GM19351 (cell line): ENCODE data around the gene ITPK1.

ENCODE experiments used
- ATAC-seq: cut with Tn5 transposase; IDR thresholded peaks from one replicate; pipeline ENCODE4 v1.9.1; 2021; ENCODE audit warnings: mild to moderate bottlenecking, moderate library complexity; ENCODE audit not compliant: unreplicated experiment

The ITPK1 gene

DNA sequence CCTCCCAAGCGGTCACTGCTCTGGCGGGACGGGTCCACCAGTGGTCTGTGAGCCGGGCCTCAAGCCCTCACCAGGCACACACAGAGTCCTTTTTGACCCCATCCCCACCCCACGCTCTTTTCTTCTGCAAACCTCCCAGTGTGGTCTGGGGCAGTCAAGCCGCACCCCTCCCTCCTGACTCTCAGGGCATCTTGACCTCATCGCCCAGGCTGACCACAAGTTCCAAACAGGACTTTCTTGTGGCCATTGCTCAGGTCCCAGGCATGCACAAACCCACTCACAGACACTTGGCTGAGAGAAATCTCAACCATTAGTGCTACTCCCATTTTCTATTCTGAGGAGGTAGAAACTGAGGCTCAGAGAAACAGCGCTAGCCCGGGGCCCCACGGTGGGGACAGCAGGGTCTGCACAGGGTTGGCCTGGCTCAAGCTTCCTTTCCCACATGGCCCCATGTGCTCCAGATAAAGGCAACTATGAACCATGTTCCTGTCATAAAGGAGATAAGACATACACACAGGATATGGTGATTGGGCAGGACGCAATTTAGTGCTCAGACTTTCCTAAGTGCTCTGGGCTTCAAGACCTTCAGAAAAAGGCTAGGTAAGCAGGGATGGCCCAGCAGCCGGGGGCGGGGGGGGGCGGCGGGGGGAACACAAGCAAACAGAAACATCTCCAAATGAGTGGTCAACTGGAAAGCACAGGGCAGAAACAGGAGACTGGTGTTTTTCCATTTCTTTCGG, 69.6 kb downstream of the ITPK1 start:
- no peak for ATAC-seq

DNA sequence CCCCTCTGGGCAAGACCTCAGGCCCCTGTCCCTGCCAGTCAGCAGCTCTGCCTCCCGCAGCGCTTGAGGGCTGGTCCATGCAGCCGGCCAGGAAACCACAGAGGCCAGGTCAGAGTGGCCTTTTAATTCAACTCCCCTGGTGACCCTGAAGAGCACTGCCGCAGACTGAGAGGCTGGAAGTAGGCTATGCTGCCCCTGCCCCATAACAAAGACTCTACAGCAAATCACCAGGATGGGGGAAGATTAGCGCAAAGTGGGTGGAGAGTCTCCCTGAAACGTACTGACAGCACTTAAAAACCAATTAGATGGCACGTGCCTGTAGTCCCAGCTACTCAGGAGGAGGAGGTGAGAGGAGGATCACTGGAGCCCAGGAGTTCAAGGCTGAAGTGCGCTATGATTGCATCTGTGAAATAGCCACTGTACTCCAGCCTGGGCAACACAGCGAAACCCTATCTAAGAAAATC, 70.5 kb downstream of the ITPK1 start:
- ATAC-seq: no peak

DNA sequence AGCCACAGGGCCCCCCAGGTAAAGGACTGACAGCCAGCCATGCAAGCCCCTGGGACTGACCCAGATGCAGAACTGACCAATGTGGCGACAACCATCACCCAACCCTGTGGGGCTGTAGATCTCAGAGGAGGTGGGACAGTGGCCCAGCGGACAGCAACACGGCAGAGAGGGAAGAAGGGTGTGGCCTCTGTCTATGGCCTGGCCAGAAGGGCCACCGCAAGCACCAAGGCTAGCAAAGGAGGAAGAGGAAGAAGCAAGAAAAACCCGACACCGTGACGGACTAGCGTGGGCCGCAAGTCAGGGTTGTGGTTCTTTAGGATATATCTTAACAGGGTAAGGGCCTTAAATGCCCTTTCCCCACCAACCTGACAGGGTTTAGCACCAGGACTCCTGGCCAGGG, 71.2 kb downstream of the ITPK1 start:
- no peak for ATAC-seq

DNA sequence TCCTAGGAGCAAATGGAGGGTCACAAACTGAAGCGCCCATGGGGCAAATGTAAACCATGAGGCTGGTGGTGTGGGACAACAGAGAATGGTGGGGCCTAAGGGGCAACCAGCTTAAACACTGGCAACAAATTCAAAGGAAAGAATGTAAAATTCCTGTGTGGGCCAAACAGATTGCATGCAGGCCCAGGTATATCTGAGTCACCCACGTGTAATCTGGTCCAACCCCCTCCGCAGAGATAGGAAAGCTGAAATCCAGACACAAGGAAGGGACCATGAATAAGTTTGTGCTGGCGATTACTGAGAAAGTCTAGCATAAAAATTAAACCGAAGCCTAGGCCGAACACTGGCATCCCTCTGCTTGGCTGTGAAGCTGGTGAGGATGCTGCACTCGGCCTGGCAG, 71.6 kb downstream of the ITPK1 start:
- no peak for ATAC-seq

DNA sequence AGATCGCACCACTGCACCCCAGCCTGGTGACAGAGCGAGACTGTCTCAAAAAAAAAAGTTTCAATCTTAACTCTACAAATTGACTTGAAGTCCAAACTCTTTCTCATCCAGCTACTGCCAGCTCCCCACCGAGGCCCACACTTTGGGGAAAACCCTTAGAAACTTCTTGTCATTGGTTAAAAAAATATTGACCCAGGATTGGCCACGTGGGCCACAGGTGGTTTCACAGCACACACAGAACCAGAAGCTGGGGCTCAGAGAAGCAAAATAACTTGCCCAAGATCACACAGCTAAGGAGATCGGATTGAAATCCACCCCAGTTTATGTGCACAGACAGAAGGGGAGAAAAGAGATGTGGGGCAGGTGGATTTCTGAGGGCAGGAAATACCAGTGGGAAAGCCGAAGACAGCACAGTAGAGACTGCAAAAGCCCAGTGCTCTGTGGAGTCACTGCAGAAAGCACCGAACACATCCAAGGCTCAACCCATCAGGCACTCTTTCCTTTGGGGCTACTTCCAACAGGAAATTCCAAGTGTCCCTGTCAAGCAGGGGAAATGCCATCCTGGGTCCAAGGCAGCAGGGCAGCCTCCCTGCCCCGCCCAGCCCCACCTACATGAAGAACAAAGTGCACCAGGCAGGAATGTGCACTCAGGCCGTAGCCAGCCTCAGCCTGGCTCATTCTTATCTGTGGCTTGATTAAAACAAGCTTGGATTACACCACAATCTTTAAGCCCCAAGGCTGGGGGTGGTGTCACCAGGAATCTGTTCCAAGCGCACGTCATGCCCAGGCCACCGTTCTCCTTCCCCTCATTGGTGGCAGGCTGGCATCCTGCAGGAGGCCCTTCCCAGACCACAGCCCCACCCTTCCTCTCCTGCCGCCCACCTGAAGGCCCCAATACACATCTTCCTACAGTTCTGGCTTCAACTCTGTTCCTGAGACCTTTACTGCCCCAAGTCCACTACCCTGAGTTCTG, 72.5 kb downstream of the ITPK1 start:
- no peak for ATAC-seq

DNA sequence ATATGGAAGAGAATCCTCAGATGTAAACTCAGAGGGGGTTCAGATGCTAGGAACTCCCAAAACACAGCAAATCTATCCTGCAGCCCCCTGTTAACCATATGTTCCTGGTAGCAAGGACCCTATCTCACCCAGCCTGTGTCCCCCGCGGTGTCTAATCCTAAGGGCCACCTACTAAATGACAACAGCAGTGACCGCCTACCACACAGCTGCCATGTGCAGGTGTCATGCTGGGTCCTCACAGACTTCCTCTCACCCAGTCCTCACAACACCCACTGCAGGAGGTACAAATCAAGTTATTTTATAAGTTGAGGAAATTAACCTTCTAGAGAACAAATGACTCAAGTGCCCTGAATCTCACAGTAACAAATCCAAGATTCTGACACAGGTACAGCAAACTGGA, 73.9 kb downstream of the ITPK1 start:
- ATAC-seq: no peak

DNA sequence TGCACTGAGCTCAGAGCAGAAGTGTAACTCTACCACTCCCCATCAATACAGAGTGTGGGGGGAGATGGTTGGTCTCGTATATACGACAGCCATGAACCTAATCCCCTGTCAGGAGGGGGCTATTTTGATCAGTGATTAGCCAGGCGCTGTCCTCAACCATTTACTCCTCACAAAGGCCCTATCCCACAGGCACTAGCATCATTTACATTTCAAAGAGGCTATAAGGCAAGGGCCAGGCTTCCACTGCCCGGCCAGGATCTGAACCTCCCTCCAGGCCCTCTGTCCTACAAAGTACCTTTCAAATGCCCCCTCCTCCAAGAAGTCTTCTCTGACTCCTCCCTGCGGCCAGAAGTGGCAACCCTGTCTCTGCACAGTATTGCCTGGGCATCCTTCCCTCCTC, 74.7 kb downstream of the ITPK1 start:
- ATAC-seq: no peak

DNA sequence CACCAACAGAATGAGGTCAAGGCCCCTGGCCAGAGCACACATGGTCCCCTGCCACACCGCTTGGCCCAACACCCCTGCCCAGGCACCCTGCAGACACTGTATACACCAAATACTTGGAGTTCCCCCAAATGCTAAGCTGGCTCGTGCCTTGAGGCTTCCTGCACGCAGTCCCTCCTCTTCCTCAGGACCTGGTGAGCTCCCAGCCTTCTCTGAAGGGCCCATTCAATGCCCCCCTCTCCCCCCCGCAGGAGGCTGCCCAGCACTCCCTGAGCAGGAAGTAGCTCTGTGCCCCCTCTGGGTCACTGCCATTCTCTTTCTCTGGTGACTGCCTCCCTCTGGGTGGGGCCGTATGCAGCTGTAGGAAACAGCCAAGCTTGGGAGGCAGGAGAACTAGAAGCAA, 75.3 kb downstream of the ITPK1 start:
- ATAC-seq: no peak

DNA sequence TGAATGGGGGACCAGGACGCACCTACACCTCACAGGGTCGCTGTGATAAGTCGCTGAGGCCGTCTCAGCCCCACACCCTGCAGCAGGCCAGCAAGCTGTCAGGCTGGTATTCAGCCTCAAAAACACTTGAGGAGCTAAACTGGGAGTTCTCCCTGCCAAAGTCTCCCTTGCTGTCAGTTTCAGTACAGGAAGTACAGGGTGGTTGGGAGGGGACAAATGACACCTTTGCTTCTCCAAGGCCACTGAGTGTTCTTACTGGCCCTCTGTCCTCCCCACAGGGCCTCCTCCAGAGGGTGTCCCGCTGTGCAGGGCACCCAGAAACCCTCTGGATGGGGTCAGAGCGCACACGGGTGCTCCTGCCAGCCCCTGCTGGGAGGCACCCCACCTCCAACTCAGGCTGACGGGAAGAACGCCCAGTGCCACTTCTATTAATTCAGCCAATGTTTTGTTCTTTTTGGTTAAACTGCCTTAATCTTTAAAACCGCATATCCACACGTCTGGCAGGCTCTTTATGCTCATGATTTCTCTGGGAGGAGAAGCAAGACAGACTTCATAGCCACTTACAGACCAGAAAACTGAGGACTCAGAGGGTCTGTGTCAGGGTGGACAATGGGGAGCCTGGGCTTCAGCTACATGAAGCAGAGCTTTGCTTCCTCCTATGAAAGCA, 75.9 kb downstream of the ITPK1 start:
- ATAC-seq: no peak

DNA sequence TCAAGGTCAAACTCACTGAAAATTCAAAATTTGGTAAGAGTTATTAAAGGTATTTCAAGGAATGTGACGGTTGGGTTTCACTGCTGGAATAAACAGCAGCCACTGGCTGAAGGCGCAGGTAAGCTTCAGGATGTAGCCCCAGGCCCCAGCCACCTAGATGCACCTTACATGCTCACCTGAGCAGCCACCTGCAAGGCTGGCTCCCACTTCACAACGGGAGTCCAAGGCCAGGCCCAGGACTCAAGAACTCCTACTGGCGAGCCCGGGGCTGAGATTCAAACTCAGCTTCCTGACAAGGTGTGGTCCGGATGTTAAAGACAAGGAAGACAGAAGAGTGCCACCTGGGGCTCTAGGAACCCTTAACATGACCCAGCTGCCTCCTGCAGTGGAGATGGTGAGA, 78.4 kb downstream of the ITPK1 start:
- no peak for ATAC-seq

DNA sequence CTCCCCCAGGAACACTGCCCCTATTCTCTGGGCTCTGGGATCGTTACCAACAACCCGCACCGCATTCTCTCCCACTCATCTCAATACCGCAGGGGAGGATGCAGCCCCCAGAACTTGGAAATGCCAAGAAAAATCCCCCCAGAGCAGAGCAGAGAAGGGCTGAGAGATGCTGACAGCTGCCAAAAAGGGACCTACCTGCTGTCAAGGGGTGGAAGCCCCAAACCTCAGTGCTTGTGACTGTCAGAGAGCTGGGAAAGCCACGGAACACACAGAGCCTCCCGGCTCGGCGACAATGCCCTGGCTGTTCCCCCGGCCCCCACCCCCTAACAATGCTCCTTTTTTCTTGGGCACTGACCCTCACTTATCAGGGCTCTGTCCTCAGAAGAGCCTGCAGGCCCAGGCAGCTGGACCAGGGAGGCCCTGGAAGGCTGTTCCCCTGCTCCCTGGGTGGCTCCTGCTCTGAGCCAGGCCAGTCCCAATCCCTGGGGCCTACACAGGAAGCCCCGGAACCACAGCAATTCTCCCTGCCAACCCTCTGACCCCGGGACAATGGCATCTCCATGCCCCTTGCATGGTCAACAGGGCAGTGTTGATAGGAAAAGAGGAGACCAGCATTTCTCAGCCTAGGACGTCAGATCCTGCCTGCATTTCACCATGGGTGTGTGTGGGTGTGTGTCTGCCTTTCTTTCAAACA, 78.9 kb downstream of the ITPK1 start:
- no peak for ATAC-seq

DNA sequence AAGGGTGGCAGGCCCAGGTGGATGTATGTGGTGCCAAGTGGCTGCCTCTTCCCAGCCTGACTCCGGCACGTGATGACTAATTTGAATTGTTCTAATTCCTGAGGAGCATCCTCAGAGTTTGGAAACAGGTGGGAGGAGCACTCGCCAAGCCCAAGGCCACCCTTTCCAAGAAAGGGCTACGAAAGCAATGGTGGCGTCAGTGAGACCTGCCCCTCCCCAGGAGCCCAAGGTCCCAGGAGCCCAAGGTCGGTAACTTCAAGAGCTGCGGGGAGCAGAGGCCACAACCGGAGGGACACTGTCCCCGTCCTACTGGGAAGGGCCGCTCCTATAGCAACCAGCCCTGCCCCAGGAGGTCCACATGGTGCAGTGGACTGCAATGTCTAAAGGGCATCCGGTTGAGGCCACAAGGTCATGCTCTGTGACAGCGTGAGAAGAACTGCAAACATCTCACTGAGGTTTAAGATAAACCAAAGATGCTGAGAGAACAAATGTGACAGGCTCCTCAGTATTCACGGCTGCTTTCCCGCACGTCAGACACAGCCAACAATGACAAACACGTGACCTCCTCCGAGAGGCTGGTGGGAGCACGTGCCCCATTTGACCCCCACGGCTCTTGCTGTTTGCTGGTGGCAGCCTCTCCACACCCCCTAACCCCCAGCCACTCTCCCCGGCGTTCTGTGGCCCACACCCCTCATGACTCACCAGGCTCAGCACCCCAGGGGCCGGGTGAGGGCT, 79.6 kb downstream of the ITPK1 start:
- no peak for ATAC-seq

DNA sequence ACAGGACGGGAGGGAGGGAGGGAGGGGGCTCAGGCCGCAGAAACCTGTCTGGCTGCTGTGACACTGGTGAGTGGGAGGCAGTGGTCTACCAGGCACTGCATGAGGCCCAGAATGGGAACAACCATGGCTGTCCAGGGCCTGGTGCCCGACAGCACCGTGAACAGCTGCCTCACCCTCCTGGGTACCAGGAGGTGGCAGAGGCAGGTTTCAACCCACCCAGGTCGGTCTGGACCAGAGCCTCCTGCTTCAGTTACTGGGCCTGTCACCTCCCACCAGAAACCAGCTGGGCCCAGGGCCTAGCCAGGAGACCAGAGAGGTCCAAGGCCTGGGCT, 80.2 kb downstream of the ITPK1 start:
- ATAC-seq: no peak

DNA sequence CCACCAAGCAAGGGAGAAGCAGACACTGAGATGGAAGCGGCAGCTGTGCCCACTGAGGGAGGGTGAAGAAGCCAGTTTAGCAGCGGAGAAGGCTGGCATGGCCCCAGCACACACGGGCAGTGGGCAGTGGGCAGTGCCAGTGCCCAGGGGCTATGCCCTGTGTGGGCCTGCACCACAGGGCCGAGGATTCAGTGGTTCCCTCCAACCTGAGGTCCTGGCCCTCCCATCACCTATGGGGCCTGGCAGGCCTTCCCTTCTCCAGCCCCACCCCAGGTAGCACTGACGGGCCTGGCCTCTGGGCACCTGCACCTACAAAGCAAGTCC, 81.1 kb downstream of the ITPK1 start:
- ATAC-seq: no peak

DNA sequence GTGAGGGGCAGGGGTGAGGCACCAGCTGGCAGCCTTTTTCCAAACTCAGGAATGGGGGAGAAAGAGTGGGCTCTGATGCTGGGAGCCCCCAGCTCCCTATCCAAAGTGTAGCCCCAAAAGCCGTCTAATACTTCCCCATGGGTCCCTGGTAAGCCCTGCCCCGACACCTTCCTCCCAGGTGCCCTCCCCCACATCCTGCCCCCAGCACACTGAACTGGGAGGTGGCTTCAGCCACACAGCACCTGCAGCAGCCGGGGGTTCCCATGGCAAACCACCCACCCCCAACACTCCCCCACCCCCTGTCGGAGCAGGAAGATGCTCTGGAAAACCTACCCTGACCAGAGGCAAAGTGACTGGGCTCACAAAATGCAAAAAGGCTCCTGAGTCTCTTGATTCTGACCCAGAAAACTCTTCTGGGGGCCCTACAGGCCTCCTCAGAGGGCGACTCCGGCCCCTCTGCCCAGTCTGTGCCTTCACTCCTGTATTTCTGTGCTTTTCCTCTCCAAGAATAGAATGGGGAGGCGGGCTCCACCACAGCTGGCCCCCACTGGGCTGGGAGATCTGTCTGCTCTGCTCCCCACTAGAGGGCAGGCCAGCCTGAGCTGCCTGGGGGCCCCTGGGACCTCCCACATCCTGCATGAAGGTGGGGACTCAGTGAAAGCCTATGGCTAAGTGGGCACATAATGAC, 81.6 kb downstream of the ITPK1 start:
- ATAC-seq: peak; percentile 81

DNA sequence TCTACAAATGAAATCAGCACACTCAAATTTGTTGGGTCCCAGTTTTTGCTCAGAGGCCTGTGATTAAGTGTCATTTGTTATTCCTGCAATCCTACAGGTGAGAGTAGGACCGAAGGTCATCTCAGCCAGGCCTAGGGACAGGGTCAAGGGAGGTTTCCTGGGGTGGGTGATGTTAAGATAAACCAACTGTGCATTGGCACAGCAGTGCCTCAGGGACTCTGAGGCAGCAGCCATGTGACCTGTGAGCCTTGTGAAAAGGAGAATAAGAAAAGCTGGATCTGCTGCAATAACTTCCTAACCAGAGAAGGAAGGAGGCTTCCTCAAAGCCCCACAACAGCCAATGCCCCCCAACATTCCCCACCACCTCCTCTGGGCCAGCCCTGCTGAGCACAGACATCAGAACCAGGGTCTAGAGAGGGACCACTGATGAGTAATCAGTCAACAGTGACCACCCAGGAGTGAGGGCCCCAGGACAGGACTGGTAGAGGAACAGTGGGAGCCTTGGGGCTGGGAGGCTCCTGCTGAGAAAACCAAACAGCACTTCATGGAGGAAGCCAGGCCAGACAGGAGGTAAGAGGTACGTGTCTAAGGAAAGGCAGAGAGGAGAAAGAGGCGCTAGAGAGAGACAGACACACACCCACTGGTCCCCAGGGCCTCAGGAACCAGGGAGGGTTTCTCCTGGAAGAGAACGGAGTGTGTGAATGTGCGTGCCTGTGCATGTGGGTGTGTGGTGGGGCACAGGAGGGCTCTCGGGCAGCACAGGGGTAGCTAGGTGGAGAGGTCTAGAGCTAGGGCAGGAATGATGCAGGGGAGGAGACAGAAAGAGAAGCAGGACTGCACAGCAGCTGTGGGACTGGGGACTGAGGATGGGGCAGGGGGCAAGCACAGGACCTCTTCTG, 82.4 kb downstream of the ITPK1 start:
- peak; percentile 17 for ATAC-seq

DNA sequence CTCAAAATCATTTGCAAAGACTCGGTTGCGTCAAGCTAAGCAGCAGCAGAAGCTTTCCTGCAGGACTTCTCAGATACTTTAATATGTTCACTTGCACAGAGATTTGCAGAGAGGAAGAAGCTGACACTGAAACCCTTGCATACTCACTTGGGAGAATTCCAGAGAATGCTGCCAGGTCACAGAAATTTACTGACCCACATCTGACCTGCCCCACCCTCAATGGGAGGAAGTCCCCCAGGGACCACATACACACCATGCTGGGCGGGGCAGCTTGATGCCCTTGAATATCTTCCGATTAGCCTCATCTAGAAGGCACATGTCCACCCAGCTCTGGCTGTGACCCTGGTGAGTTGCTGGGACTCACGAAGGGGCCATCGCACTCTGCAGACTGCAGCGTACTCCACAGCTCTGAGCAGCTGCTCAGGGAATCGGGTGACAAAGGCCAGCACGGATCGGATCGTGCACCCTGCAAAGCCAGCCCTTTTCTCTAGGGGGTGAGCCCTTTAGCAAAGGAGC, 83.2 kb downstream of the ITPK1 start:
- ATAC-seq: no peak

DNA sequence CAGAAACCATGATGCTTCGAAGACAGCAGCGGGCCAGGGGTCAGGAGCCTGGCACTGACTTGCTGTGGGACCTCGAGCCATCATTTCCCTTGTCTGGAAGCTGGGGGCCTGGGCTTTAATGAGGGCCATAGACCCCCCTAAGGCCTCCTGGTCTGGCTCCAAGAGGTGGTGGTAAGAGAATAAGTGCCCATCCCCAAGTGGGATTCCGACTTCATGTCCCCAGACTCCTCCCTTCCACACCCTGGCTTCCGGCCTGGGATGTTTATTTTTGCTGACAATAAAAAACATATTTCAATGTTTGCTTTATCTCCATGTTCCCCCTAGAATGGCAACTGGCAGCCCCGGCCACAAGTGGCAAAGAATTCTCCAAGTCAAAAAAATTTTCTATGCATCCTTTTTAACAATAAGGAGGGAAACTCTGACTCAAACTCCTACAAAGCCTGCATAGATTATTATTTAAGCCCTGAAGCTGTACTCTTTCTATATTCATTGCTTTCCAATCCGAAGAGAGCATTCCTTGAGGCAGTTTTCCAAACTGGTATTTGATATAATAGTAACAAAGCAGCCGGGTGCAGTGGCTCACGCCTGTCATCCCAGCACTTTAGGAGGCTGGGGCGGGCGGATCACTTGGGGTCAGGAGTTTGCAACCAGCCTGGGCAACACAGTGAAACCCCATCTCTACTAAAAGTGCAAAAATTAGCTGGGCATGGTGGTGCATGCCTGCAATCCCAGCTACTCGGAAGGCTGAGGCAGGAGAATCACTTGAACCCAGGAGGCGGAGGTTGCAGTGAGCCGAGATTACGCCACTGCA, 84.0 kb downstream of the ITPK1 start:
- no peak for ATAC-seq
